Measurements from ENCODE around the gene CNOT8.

DNA sequence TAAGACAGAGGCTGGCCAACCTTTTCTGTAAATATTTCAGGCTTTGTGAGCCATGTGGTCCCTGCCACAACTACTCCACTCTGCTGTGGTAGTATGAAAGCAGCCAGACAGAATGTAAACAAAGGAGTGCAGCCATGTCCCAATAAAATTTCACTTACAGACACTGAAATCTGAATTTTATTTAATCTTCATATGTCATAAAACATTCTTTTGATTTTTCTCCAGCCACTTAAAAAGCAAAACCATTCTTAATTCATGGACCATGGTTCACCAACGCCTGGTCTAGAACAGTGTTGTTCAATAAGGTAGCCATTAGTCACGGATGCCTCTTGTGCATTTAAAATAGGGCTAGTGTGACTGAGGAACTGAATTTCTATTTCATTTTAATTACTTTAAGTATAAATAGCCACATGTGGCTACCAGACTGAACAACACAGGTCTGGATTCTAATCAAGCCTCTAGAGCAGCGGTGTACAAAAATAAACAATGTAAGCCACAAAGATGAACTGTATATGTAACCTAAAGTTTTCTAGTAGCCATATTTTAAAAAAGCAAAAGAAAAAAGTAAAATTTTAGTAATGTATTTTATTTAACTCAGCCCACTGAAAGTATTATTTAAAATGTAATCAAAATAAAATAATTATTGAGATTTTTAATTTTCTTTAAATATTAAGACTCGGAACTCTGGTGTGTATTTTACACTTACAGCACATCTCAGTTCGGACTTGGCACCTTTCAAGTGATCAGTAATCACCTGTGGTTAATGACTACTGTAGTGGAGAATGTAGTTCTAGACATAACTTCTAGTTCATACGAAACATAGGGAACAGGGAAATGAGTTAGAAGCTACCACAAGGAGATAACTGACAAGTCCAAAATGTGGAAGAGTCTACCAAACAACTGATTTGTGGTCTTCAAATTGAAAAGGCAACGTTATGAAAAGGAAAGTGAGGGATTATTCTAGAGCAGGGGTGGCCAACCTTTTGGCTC, 65.3 kb downstream of the CNOT8 start:
- TF ChIP-seq POLR2AphosphoS5 (IDR thresholded peaks at IDR 0.05; ENCODE audit: low read depth, low read length): no peak
- no peak for TF ChIP-seq POLR2A (IDR thresholded peaks at IDR 0.05; ENCODE audit: low read depth, low read length)
- TF ChIP-seq TAF1 (IDR thresholded peaks at IDR 0.05; ENCODE audit: low read depth, low read length): no peak
- no peak for TF ChIP-seq POU2F2 (IDR thresholded peaks at IDR 0.05; ENCODE audit: low read depth, low read length)
- TF ChIP-seq SPI1 (IDR thresholded peaks at IDR 0.05; ENCODE audit: low read depth, low read length): no peak

All from GM12891 (cell line).